HEK293 (cell line): ENCODE measurements around the gene FBP1.

Experiments
- CTCF ChIA-PET: fragments of 350-600 bp; formaldehyde crosslinking; extraction: SDS; loops from one replicate; lab custom pipeline; 2021; ENCODE audit warnings: antibody characterized with exemption; lab: Yijun Ruan, JAX
- POLR2A ChIA-PET: fragments of 300-600 bp; formaldehyde crosslinking; extraction: SDS; loops from one replicate; lab custom pipeline; 2020; ENCODE audit warnings: antibody characterized with exemption, inconsistent platforms; lab: Yijun Ruan, JAX
- H3K27ac ChIP-seq: fragments of 200-500 bp; sonication (Bioruptor generic); 2 replicates; pipeline ENCODE4 v1.5.1; 2014; ENCODE audit warnings: low read depth, low read length, control low read depth, inconsistent platforms; ENCODE audit errors: extremely low read depth
- H3K36me3 ChIP-seq, 2 experiments: fragments of 200-500 bp in 1 of 2; sonication (Bioruptor generic) in 1 of 2; 1 replicate in 1 of 2; 2 replicates in 1 of 2; pipeline ENCODE4 v1.5.1; 2014 to 2017; ENCODE audit warnings: inconsistent platforms in 2 of 2, low read length in 2 of 2; ENCODE audit not compliant: control insufficient read depth in 2 of 2, insufficient read depth in 1 of 2
- H3K4me1 ChIP-seq: fragments of 200-500 bp; sonication (Bioruptor generic); 2 replicates; pipeline ENCODE4 v1.5.1; 2014; ENCODE audit warnings: mild to moderate bottlenecking, low read length, inconsistent platforms; ENCODE audit not compliant: control insufficient read depth, insufficient read depth
- H3K4me3 ChIP-seq: 2 replicates; pipeline ENCODE4 v1.5.1; 2011; ENCODE audit warnings: low read depth, mild to moderate bottlenecking, control low read depth, low read length, moderate library complexity
- H3K9me3 ChIP-seq: fragments of 200-500 bp; sonication (Bioruptor generic); 2 replicates; pipeline ENCODE4 v1.5.1; 2014; ENCODE audit warnings: low read depth, low read length, inconsistent platforms; ENCODE audit not compliant: control insufficient read depth, insufficient read depth
- AEBP2 ChIP-seq: fragments of 450-650 bp; formaldehyde crosslinking; IDR thresholded peaks from 2 replicates; pipeline ENCODE4 v1.5.1; 2016; ENCODE audit warnings: missing biosample characterization, missing genetic modification characterization, borderline replicate concordance
- BCL11A ChIP-seq: fragments of 450-650 bp; formaldehyde crosslinking; IDR thresholded peaks from 2 replicates; pipeline ENCODE4 v1.5.1; 2016; ENCODE audit warnings: low read depth, missing biosample characterization, missing genetic modification characterization
- EGR2 ChIP-seq: fragments of 450-650 bp; formaldehyde crosslinking; IDR thresholded peaks from 2 replicates; pipeline ENCODE4 v1.5.1; 2016; ENCODE audit warnings: low read depth, missing biosample characterization, missing genetic modification characterization
- MEIS1 ChIP-seq: sonication (generic); formaldehyde crosslinking; IDR thresholded peaks from 2 replicates; pipeline ENCODE4 v1.8.1; 2022; ENCODE audit warnings: missing genetic modification reagents, mild to moderate bottlenecking, borderline replicate concordance
- SP3 ChIP-seq: fragments of 450-650 bp; formaldehyde crosslinking; IDR thresholded peaks from 2 replicates; pipeline ENCODE4 v1.5.1; 2016; ENCODE audit warnings: missing biosample characterization, missing genetic modification characterization
- ZFP37 ChIP-seq: fragments of 450-650 bp; formaldehyde crosslinking; IDR thresholded peaks from 2 replicates; pipeline ENCODE4 v1.5.1; 2016; ENCODE audit warnings: missing biosample characterization, missing genetic modification characterization
- ZNF10 ChIP-seq: fragments of 450-650 bp; formaldehyde crosslinking; IDR thresholded peaks from 2 replicates; pipeline ENCODE4 v1.5.1; 2017; ENCODE audit warnings: missing biosample characterization, missing genetic modification characterization
- ZNF114 ChIP-seq: fragments of 450-650 bp; formaldehyde crosslinking; IDR thresholded peaks from 2 replicates; pipeline ENCODE4 v1.5.0; 2017; ENCODE audit warnings: missing biosample characterization, missing genetic modification characterization
- ZNF23 ChIP-seq: fragments of 450-650 bp; formaldehyde crosslinking; IDR thresholded peaks from 2 replicates; pipeline ENCODE4 v1.5.1; 2016; ENCODE audit warnings: missing biosample characterization, missing genetic modification characterization, borderline replicate concordance
- ZNF335 ChIP-seq: fragments of 450-650 bp; formaldehyde crosslinking; conservative IDR thresholded peaks from 2 replicates; pipeline ENCODE4 v1.5.1; 2016; ENCODE audit warnings: missing biosample characterization, missing genetic modification characterization
- ZNF354C ChIP-seq: fragments of 450-650 bp; formaldehyde crosslinking; IDR thresholded peaks from 2 replicates; pipeline ENCODE4 v1.5.1; 2016; ENCODE audit warnings: missing biosample characterization, missing genetic modification characterization, low read depth, borderline replicate concordance
- ZNF362 ChIP-seq: fragments of 450-650 bp; formaldehyde crosslinking; IDR thresholded peaks from 2 replicates; pipeline ENCODE4 v1.5.1; 2016; ENCODE audit warnings: missing biosample characterization, missing genetic modification characterization
- ZNF37A ChIP-seq: fragments of 450-650 bp; IDR thresholded peaks from 2 replicates; pipeline ENCODE4 v1.5.1; 2018; ENCODE audit warnings: missing biosample characterization, missing genetic modification characterization
- ZNF529 ChIP-seq: fragments of 450-650 bp; formaldehyde crosslinking; IDR thresholded peaks from 2 replicates; pipeline ENCODE4 v1.5.1; 2017; ENCODE audit warnings: missing genetic modification characterization, missing biosample characterization; ENCODE audit not compliant: insufficient replicate concordance
- ZNF580 ChIP-seq: fragments of 450-650 bp; formaldehyde crosslinking; IDR thresholded peaks from 2 replicates; pipeline ENCODE4 v1.5.1; 2016; ENCODE audit warnings: missing biosample characterization, missing genetic modification characterization
- ZNF623 ChIP-seq: fragments of 450-650 bp; formaldehyde crosslinking; IDR thresholded peaks from 2 replicates; pipeline ENCODE4 v1.5.1; 2016; ENCODE audit warnings: missing biosample characterization, missing genetic modification characterization
- ZNF624 ChIP-seq: fragments of 450-650 bp; formaldehyde crosslinking; IDR thresholded peaks from 2 replicates; pipeline ENCODE4 v1.5.1; 2017; ENCODE audit warnings: missing biosample characterization, missing genetic modification characterization
- ZNF707 ChIP-seq: fragments of 450-650 bp; formaldehyde crosslinking; IDR thresholded peaks from 2 replicates; pipeline ENCODE4 v1.5.1; 2016; ENCODE audit warnings: missing biosample characterization, missing genetic modification characterization
- ZNF747 ChIP-seq: fragments of 450-650 bp; formaldehyde crosslinking; IDR thresholded peaks from 2 replicates; pipeline ENCODE4 v1.5.1; 2016; ENCODE audit warnings: missing biosample characterization, missing genetic modification characterization
- TF ChIP-seq, protein P1 (sequence below): fragments of 450-650 bp; formaldehyde crosslinking; IDR thresholded peaks from 2 replicates; pipeline ENCODE4 v1.5.1; 2016; ENCODE audit warnings: missing biosample characterization, missing genetic modification characterization
- TF ChIP-seq, protein P2 (sequence below): sonication (generic); formaldehyde crosslinking; IDR thresholded peaks from 2 replicates; pipeline ENCODE4 v1.8.1; 2022; ENCODE audit warnings: mild to moderate bottlenecking, moderate library complexity, missing genetic modification reagents

The FBP1 gene

GRCh38 chr9:94627287-94627686 lies 12.0 kb downstream of the FBP1 start:
- ChIA-PET POLR2A (no interaction called here), CTCF (no interaction called here)
- Histone ChIP-seq H3K36me3 (no peaks in the 10 kb centered on the region), H3K9me3 (no peaks in the 10 kb centered on the region), H3K27ac (no peak overlapping the region), H3K4me1 (no peaks in the 10 kb centered on the region; the same call in 1 of the 2 replicates), H3K4me3 (no peak overlapping the region)
- TF ChIP-seq ZNF23 (tag by site-specific recombination) (no peak), ZNF10 (no peak), EGR2 (tag by site-specific recombination) (no peak), ZNF747 (no peak)

- no peak overlapping the region for H3K27ac ChIP-seq
- TF ChIP-seq BCL11A (tag by site-specific recombination) (no peak), ZNF529 (no peak), ZNF335 (tag by site-specific recombination) (no peak), ZNF114 (no peak), ZNF624 (tag by site-specific recombination) (no peak), ZNF580 (tag by site-specific recombination) (no peak), ZNF37A (no peak), ZFP37 (tag by site-specific recombination) (no peak), ZNF362 (tag by site-specific recombination) (no peak), MEIS1 (CRISPR knock-in tag) (no peak), SP3 (tag by site-specific recombination) (no peak), ZNF707 (tag by site-specific recombination) (no peak), ZNF354C (tag by site-specific recombination) (no peak), AEBP2 (tag by site-specific recombination) (no peak), ZNF623 (tag by site-specific recombination) (no peak)
- TF ChIP-seq, protein P1, sequence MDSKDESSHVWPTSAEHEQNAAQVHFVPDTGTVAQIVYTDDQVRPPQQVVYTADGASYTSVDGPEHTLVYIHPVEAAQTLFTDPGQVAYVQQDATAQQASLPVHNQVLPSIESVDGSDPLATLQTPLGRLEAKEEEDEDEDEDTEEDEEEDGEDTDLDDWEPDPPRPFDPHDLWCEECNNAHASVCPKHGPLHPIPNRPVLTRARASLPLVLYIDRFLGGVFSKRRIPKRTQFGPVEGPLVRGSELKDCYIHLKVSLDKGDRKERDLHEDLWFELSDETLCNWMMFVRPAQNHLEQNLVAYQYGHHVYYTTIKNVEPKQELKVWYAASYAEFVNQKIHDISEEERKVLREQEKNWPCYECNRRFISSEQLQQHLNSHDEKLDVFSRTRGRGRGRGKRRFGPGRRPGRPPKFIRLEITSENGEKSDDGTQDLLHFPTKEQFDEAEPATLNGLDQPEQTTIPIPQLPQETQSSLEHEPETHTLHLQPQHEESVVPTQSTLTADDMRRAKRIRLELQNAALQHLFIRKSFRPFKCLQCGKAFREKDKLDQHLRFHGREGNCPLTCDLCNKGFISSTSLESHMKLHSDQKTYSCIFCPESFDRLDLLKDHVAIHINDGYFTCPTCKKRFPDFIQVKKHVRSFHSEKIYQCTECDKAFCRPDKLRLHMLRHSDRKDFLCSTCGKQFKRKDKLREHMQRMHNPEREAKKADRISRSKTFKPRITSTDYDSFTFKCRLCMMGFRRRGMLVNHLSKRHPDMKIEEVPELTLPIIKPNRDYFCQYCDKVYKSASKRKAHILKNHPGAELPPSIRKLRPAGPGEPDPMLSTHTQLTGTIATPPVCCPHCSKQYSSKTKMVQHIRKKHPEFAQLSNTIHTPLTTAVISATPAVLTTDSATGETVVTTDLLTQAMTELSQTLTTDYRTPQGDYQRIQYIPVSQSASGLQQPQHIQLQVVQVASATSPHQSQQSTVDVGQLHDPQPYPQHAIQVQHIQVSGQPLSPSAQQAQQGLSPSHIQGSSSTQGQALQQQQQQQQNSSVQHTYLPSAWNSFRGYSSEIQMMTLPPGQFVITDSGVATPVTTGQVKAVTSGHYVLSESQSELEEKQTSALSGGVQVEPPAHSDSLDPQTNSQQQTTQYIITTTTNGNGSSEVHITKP (tag by site-specific recombination), result no peak
- TF ChIP-seq, protein P2, sequence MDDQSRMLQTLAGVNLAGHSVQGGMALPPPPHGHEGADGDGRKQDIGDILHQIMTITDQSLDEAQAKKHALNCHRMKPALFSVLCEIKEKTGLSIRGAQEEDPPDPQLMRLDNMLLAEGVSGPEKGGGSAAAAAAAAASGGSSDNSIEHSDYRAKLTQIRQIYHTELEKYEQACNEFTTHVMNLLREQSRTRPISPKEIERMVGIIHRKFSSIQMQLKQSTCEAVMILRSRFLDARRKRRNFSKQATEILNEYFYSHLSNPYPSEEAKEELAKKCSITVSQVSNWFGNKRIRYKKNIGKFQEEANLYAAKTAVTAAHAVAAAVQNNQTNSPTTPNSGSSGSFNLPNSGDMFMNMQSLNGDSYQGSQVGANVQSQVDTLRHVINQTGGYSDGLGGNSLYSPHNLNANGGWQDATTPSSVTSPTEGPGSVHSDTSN (CRISPR knock-in tag), result no peak
- H3K36me3 ChIP-seq, result no peaks in the 10 kb centered on the region
- H3K4me3 ChIP-seq, result no peak overlapping the region
- no peaks in the 10 kb centered on the region for H3K9me3 ChIP-seq
- H3K4me1 ChIP-seq, result no peaks in the 10 kb centered on the region; the same call in 1 of the 2 replicates
- POLR2A ChIA-PET, result no interaction called here
- CTCF ChIA-PET, result no interaction called here
These were observed 13.5 kb downstream of the FBP1 start for GRCh38 chr9:94625835-94626234.
